ENCODE results near the gene CARD11.

DNA sequence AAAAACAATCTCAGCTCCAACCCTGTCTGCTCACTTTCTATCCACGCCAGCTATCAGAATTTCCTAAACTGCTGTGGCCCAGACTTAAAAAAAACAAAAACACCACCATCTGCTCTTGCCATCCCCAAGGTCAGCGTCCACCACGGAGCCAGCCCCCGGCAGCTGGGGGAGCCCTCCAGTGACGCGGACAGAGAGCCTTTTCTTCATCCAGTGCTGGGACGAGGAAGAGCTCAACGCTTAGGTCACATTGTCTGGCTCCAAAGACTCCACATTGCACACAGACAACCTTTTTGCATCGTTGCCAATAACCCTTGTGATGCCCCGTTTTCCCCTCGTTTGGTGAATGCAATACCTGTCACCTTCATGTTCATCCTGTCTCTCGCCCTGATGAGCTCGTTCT is 132.2 kb downstream of the CARD11 start:
- TF ChIP-seq, protein P1, sequence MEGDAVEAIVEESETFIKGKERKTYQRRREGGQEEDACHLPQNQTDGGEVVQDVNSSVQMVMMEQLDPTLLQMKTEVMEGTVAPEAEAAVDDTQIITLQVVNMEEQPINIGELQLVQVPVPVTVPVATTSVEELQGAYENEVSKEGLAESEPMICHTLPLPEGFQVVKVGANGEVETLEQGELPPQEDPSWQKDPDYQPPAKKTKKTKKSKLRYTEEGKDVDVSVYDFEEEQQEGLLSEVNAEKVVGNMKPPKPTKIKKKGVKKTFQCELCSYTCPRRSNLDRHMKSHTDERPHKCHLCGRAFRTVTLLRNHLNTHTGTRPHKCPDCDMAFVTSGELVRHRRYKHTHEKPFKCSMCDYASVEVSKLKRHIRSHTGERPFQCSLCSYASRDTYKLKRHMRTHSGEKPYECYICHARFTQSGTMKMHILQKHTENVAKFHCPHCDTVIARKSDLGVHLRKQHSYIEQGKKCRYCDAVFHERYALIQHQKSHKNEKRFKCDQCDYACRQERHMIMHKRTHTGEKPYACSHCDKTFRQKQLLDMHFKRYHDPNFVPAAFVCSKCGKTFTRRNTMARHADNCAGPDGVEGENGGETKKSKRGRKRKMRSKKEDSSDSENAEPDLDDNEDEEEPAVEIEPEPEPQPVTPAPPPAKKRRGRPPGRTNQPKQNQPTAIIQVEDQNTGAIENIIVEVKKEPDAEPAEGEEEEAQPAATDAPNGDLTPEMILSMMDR (IDR thresholded peaks at IDR 0.05; ENCODE audit: poor library complexity, severe bottlenecking), result no peak
- no peak for TF ChIP-seq POLR2AphosphoS5 (IDR thresholded peaks at IDR 0.05)
- TF ChIP-seq MXI1 (conservative IDR thresholded peaks at IDR 0.05; ENCODE audit: poor library complexity, severe bottlenecking), result no peak
- no peak for TF ChIP-seq EZH2 (IDR thresholded peaks at IDR 0.05; ENCODE audit: borderline replicate concordance, insufficient read depth, low read length, poor library complexity, severe bottlenecking)
- TF ChIP-seq EP300 (conservative IDR thresholded peaks at IDR 0.05; ENCODE audit: poor library complexity, severe bottlenecking), result no peak
- TF ChIP-seq SMC3 (conservative IDR thresholded peaks at IDR 0.05; ENCODE audit: poor library complexity), result no peak
- TF ChIP-seq, protein P2, sequence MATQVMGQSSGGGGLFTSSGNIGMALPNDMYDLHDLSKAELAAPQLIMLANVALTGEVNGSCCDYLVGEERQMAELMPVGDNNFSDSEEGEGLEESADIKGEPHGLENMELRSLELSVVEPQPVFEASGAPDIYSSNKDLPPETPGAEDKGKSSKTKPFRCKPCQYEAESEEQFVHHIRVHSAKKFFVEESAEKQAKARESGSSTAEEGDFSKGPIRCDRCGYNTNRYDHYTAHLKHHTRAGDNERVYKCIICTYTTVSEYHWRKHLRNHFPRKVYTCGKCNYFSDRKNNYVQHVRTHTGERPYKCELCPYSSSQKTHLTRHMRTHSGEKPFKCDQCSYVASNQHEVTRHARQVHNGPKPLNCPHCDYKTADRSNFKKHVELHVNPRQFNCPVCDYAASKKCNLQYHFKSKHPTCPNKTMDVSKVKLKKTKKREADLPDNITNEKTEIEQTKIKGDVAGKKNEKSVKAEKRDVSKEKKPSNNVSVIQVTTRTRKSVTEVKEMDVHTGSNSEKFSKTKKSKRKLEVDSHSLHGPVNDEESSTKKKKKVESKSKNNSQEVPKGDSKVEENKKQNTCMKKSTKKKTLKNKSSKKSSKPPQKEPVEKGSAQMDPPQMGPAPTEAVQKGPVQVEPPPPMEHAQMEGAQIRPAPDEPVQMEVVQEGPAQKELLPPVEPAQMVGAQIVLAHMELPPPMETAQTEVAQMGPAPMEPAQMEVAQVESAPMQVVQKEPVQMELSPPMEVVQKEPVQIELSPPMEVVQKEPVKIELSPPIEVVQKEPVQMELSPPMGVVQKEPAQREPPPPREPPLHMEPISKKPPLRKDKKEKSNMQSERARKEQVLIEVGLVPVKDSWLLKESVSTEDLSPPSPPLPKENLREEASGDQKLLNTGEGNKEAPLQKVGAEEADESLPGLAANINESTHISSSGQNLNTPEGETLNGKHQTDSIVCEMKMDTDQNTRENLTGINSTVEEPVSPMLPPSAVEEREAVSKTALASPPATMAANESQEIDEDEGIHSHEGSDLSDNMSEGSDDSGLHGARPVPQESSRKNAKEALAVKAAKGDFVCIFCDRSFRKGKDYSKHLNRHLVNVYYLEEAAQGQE (IDR thresholded peaks at IDR 0.05; ENCODE audit: borderline replicate concordance), result no peak
